RWPE1 (cell line): Measurements from ENCODE around the gene OLFM3.

Experiments used
- CTCF ChIA-PET: fragments of 350-600 bp; sonication (Branson Sonifier 250); formaldehyde crosslinking; extraction: SDS; loops from one replicate; lab custom pipeline; 2021; lab: Yijun Ruan, JAX
- POLR2A ChIA-PET: fragments of 400-600 bp; formaldehyde crosslinking; extraction: SDS; loops from one replicate; lab custom pipeline; 2020; ENCODE audit warnings: antibody characterized with exemption; ENCODE audit not compliant: low non-redundant PET; lab: Yijun Ruan, JAX
- DNase-seq: peaks from one replicate; pipeline ENCODE4 v3.0.0; 2012; ENCODE audit warnings: low spot score
- H3K27ac ChIP-seq: fragments of 450-650 bp; 2 replicates; pipeline ENCODE4 v1.5.1; 2017
- CTCF ChIP-seq: fragments of 450-650 bp; conservative IDR thresholded peaks from 2 replicates; pipeline ENCODE4 v1.5.1; 2017; ENCODE audit warnings: low read depth, mild to moderate bottlenecking

The OLFM3 gene

GRCh38 chr1:101975371-101975770, 21.4 kb downstream of the OLFM3 start:
- CTCF ChIA-PET = interaction anchor here (0.6 kb wide), 1 partner anchor 230 kb away, joined by 3 read pairs; no protein-coding TSS in a partner anchor
- H3K27ac ChIP-seq = no peak overlapping the region
- POLR2A ChIA-PET = no interaction called here
- DNase-seq = no peak
- TF ChIP-seq CTCF = no peak

- CTCF ChIA-PET = no interaction called here
- POLR2A ChIA-PET = no interaction called here
Measured at GRCh38 chr1:101974599-101975274, 22.0 kb downstream of the OLFM3 start.

GRCh38 chr1:101971304-101971703, 25.4 kb downstream of the OLFM3 start:
- no peak for TF ChIP-seq CTCF
- ChIA-PET CTCF (no interaction called here), POLR2A (no interaction called here)
- H3K27ac ChIP-seq = no peak overlapping the region
- no peak for DNase-seq

More at GRCh38 chr1:101974599-101975274, 22.0 kb downstream of the OLFM3 start:
- no peak for TF ChIP-seq CTCF
- H3K27ac ChIP-seq = no peak overlapping the region
- DNase-seq = no peak

DNA sequence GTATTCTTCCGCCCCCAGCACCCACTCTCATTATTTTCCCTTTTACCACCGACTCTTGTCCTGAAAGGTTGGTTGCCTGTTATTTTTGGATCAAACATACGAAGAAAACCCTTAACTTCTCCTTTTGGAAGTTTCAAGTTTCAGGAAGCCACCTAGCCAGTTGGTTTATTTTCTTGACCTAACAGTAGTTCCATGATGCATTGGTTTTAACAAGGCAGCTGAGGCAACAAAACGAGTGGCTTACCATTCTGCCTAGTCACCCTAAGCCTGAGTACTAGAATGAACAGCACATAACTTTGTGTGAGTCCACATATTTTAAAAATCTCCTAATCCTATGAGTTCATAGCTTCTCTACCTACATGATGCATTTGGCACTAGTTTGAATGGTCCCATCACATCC, 28.9 kb downstream of the OLFM3 start:
- no peak for DNase-seq
- CTCF ChIA-PET = no interaction called here
- no peak for TF ChIP-seq CTCF
- POLR2A ChIA-PET = no interaction called here
- H3K27ac ChIP-seq = no peak overlapping the region

DNA sequence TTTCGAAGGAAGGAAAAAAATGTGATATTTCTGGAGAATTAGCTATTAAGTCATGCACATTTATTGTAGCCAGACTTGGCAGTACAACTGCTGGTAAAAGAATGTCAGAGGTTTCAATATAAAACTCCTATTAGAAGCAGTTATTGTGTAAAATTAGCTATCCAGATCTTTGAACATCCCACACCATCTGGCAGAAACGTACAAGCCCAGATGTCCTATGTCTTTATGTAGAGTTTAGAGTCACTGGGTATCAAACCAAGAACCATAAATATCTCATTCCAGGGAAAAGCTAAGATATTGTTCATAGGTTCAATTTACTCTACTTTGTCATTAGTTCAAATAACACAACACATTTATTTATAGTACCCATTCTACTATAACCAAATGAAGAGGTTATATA, 31.4 kb downstream of the OLFM3 start:
- no peak overlapping the region for H3K27ac ChIP-seq
- TF ChIP-seq CTCF = no peak
- CTCF ChIA-PET = no interaction called here
- POLR2A ChIA-PET = no interaction called here
- no peak for DNase-seq

- TF ChIP-seq CTCF = no peak
- POLR2A ChIA-PET = no interaction called here
- no peak overlapping the region for H3K27ac ChIP-seq
- CTCF ChIA-PET = no interaction called here
- DNase-seq = no peak
Measured at GRCh38 chr1:101964708-101965107, 32.0 kb downstream of the OLFM3 start.
